HG02759 (cell line): ENCODE data around the gene PRDM16.
"Not testable (repeated sequence)": the region's sequence is repeated elsewhere in the genome, so short reads cannot be mapped to it uniquely, and the experiment has no call there.

Experiments
- ATAC-seq: cut with Tn5 transposase; IDR thresholded peaks from one replicate; pipeline ENCODE4 v1.9.1; 2021; ENCODE audit warnings: mild to moderate bottlenecking, moderate library complexity; ENCODE audit not compliant: unreplicated experiment

Gene PRDM16

GRCh38 chr1:3156936-3157335 lies 87.9 kb downstream of the PRDM16 start:
- no peak for ATAC-seq

GRCh38 chr1:3158347-3158746 lies 89.3 kb downstream of the PRDM16 start:
- no peak for ATAC-seq

GRCh38 chr1:3159121-3159520 lies 90.1 kb downstream of the PRDM16 start:
- ATAC-seq = no peak

DNA sequence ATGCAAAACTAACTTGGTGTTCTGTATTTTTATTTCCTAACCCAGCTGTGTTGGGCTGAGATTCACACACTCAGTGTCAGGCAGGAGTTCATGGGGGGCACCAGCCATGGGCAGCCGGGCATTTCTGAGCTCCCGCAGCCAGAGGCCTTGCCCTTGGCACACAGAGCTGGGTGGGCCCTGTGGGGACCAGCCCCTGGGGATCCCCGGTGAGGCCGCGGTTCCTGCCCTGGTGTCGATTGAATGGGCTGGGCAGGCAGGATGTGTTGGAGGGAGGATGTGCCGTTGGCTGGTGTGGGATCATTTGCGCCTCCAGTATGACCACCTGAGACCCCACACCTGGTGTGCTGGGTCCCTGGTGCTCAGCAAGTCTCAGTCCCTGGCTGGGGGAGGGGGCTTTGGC lies 91.0 kb downstream of the PRDM16 start:
- no peak for ATAC-seq

DNA sequence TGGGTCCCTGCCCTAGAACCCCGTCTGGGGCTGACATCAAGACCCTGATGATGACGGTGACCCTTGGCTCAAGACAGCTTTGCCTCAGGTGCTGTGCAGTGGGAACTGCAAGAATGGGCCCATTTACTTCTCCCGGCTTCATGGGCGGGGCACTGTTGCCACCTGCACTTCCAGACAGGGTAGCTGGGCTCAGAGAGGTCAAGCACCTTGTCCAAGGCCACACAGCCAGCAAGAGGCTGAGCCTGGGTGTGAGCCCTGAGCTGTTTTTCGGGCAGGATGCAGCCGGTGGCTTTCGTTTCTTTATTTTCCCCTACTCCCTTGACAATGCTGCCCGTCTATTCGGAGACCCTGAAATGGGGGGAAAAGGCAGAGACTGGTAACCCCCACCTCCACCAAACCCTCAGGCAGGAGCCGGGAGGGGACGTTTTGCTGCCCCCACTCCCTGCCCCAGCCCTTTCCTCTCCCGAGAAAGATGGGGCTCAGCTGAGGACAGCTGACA lies 91.7 kb downstream of the PRDM16 start:
- ATAC-seq = no peak

- ATAC-seq = no peak
Measured at GRCh38 chr1:3161176-3161840, 92.3 kb downstream of the PRDM16 start.

- ATAC-seq = no peak
Measured at GRCh38 chr1:3162322-3162882, 93.4 kb downstream of the PRDM16 start.

GRCh38 chr1:3163356-3163755 lies 94.4 kb downstream of the PRDM16 start:
- no peak for ATAC-seq

GRCh38 chr1:3164671-3165070 lies 95.7 kb downstream of the PRDM16 start:
- ATAC-seq = no peak

- ATAC-seq = not testable (repeated sequence)
Measured at GRCh38 chr1:3165189-3165588, 96.2 kb downstream of the PRDM16 start.

- no peak for ATAC-seq
Measured at GRCh38 chr1:3166206-3166918, 97.4 kb downstream of the PRDM16 start.

DNA sequence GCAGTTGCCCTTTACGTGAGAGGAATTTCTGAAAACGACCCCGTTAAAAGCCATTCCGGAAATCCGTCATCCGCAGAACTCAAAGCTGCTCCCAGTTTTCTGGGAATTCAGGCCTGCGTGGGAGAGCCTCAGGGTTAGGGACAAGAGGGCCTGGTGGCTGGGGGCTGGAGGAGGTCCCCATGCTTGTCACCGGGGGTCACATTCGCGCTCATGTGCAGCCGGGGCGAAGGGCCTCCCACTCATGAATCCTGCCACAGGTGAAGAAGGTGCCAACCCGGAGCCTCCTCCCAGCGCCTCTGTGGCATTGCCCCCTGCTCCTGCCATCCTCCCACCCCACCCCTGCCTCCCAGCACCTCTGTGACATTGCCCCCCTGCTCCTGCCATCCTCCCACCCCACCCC lies 98.3 kb downstream of the PRDM16 start:
- no peak for ATAC-seq

- no peak for ATAC-seq
Measured at GRCh38 chr1:3168678-3169077, 99.7 kb downstream of the PRDM16 start.

DNA sequence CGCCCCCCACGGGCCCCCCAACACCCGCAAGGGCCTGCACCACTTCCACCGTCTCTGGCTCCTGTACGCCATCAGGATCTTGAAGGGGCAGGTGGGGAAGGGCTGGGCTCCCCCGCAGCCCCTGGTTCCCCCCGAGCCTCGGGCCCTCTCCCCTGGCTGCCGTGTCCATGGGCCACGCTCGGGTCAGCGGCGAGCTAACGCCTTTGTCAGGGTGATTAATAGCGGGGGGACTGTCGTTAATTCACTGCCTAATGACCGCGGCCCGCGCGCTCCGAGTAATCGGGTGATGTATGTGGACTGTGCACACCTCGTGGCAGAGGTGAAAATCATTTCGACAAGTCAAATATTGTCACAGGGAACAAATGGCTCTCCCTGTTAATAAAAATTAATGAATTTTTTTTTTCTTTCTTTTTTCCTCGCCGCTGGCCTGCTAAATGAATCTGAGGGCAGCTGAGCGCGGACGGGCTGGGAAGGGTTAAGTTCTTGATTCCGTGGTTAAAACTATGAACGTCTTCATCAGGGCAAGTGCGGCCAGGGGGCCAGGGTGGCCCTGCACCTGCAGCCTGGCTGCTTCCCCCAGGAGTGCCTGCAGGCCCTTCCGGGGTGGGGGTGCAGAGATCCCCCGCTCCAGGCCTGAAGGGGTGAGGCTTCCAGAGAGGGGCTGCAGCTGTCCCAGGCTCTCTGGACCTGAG lies 100.8 kb downstream of the PRDM16 start:
- ATAC-seq = no peak

DNA sequence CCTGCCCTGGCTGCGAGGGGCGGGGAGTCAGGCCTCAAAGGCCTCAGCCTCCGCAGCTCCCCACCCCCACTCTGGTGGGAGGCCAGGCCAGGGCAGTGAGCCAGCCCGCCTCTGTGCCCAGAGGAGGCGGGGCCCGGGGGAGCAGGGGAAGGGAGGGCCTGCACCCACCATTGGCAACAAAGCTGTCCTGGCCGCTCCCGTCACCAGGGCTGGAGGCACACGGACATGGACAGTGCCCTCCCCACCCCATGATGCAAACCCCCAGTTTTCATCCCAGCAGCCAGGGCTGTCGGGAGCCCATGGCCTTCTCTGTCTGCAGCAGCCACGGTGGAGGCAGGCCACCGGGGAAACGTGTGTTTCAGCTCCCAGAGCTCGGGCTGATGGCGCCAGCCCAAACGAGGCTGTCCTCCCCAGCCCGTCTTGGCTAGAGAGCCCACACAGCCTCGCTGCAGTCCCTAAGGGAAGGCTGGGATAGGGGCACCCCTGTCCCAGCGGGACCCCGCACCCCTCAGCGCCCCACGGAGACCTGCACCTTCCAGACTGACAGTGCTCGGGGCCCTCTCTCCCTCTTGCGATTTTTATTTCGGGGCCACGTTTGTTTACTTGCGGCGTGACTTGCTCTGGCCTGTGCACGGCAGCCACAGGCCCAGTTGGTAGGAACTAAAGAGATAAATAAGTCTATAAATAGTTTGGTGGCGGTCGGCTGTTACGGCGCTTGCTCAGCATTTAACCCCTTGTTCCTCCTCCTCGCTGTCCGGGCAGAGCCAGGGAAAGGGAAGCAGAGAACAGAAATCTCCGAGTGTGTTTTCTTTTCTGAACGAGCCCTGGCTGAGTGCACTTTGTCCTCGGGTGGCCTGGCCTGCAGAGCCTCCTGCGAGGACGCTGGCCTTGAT lies 101.8 kb downstream of the PRDM16 start:
- ATAC-seq = no peak

DNA sequence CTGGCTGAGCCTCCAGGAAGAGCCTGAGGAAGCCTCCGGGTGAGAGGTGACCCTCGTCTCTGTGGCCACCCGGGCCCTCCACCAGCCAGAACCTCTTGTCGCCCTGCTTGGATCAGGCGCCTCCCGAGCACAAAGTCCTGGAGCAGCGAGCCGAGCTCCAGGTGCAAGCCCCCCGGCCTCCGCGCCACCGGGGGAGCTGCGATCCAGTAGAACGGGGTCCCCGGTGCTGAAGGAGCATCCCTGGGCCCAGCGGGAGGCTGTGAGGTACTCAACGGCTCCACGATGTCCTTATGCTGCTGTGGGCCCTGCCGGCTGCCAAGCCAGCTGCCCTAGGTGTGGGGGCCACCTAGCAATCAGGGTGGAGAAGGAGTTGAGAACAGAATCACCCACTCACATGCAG lies 102.8 kb downstream of the PRDM16 start:
- no peak for ATAC-seq

- ATAC-seq = no peak
Measured at GRCh38 chr1:3172431-3173380, 103.7 kb downstream of the PRDM16 start.

- no peak for ATAC-seq
Measured at GRCh38 chr1:3173381-3173980, 104.5 kb downstream of the PRDM16 start.
